Stimulated activated CD4-positive, alpha-beta T cell treated with anti-CD3 and anti-CD28 coated beads, Interleukin-1b, Interleukin-23, amount 100 ng/mL, for 48 hours (primary cell): ENCODE data around the gene MTMR11.

Source experiments
- DNase-seq: peaks from one replicate; pipeline ENCODE4 v3.0.0-alpha.2; 2020

The MTMR11 gene

GRCh38 chr1:149933208-149933607 lies 3.5 kb downstream of the MTMR11 start:
- no peak for DNase-seq

DNA sequence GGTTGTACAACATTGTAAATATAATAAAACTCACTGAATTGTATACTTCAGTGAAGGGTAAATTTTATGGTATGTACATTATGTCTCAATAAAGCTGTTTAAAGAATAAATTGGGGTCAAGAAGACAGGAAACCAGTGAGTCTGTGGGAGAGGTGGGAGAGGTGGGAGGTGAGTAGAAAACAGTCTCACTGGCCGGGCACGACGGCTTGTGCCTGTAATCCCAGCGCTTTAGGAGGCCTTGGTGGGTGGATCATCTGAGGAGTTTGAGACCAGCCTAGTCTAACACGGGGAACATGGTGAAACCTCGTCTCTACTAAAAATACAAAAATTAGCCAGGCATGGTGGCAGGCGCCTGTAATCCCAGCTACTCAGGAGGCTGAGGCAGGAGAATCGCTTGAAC lies 4.2 kb downstream of the MTMR11 start:
- no peak for DNase-seq

DNA sequence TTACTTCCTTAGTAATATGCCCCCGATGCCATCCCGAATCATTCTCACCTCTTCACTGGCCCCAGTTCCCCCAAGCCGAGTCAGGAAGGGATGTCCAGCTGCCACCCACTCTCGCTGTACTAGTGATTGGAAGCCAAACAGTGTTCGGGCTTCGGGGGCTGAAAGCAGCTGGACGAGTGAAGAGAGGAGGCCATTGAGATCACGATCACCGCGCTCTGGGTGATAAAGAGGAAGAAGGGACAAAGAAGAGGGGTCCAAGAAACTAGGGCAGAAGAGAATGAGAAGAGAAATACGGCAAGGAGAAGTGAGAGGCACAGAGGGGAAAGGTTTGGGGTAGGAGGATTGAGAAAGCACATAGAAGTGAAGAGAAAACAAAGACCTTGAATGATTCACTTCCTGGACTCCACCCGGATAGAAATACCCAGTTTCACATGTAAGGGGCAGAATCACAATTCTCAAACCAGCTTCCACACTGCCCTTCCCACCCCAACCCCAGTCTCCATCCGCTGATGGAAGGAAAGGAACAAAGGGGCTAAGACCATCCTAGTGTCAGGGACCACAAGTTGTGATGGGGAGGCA lies 5.4 kb downstream of the MTMR11 start:
- DNase-seq, result no peak

GRCh38 chr1:149929856-149930255 lies 6.8 kb downstream of the MTMR11 start:
- no peak for DNase-seq

DNA sequence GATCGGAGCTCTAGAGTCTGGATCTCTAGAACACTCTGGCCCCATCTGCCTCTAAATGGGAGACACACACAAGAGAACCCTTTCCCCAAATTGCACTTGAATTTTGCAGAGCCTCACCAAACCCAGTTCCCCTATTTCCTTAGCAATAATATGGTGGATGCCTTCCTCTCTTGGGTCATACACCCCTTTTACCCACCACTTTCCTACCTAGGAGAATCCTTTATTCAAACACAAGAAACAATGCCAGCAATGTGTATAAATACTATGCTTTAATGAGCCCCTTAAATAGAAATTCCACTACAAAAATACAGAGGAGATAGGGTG lies 8.3 kb downstream of the MTMR11 start:
- DNase-seq, result no peak

DNA sequence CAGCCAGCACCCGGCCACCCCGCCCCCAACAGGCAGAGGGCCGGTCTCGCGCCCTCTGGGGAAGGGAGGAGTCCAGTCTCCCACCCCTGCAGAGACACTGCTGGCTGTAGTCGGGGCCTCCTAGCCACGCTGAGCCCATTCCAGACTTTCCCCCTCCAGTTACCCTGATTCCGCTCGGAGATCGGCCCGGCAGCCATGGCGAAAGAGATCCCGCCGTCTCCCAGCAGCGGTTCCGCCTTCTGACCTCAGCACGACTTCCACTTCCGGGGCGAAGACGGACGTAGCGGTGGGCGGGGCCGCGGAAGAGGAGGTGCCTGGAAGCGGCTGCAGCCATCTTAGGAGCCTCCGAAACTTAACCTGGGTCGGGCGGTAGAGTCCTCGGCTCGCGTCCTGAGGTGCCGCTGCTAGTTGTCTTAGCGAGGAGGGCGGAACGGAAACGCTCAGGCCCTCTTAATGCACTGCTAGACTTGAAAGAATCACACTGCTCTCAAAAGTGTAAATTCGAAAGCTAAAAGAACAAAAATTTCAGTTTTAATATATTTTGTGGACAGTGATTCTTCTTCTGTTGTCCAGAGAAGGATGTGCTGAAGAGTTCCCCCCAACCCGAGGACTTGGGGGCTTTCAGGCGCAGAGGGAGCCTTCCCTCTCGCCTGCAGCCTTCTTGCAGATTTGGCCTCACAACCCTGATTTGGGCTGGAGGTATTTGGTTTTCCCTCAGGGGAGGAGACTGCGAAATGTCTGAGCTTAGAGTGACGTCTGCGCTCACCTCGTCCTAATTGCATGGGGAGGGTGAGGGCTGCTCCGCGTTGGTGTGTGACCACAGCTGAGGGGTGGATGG lies 8.9 kb downstream of the MTMR11 start, which contains the start of gene SF3B4:
Gene SF3B4 (minus strand): TSS at position 241 of the 838 bp plus-strand sequence. CDS start 44 bp downstream, at position 197.
- DNase-seq, result peak; percentile 95

DNA sequence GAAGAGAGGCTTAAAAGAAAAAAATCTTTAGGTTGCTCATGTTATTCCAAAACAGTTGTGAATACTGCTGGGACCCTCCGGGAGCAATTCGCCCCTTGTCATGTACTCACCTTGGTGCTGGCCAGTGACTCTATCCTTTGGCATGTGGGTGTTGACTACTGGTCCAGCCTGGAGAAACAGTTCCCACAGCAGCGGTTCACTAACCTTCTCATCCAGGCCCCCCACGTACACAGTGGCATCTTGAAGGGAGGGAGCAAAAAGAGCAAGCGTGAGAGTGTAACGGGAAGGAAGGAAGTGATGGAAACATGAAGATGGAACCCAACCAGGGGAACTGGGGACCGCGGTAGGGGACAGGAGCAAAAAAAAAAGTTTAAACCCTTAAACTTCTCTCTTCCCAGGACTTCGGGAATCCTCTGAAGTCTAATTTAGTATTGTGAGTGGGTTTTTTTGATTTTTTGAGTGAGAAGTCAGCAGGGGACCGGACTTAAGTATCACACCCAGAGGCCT lies 9.6 kb downstream of the MTMR11 start:
- no peak for DNase-seq

GRCh38 chr1:149926296-149926695 lies 10.4 kb downstream of the MTMR11 start:
- DNase-seq, result no peak

DNA sequence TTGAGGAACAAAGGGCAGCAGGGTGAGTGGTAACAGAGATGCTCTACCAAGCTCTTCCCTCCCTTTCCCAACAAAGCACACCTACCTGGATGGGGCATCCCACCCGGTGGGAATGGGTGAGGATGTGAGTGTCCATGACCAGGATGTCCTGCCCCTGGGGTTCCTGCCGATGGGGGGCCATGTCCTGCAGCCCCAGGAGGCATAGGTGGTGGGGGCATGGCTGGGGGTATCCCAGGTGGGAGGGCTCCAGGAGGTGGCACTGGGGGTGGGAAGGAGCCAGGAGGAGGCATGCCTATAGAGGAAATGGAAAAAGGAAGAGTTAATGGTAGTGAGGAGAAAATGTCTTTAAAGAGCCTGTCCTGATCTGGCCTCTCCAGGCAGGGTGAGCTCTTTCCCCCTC lies 10.9 kb downstream of the MTMR11 start:
- DNase-seq, result no peak

DNA sequence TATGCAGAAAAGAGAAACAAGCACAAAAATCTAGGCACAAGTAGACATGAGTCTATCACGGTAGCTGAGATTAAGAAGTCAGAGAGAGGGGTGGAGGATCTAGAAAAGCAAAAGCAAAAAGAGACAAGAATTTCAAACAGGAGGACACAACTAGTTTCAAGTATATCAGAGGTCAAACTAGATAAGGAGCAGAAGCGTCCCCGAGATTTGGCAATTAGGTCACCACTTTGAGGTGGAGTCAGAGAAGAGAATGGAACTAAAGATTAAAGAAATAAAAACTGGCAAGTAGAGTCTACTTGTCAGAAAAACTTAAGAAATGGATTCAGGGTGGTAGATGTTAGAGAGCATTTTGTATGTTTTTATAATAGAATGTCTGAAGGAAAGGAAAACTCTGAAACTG lies 11.3 kb downstream of the MTMR11 start:
- no peak for DNase-seq

GRCh38 chr1:149923626-149924025 lies 13.1 kb downstream of the MTMR11 start:
- DNase-seq, result no peak

DNA sequence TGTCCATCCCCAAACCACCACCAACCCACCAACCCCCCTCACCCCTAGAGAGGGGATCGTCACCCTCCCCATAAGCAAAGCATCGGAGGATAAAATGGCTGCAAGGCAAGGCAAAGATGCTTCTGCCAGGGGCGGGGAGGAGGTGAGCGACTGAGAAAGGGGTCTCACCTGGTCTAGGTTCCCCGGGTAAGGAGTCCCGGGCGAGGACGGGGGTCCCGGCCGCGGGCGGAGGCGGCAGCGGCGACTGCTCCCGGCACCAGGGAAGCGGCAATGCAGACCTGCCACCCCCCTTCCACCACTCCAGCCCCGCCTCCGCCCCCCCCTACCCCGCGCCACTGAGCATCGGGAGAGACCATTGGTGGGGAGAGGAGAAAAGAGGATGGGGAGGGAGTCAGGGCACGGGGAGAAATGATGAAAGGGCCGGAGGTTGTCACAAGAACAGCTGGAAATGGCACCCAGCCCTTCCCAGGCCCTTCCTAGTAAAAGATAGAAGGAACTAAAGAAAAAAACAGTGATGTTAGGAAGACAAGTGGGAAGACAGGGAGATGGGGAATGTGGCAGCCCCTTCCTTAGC lies 19.0 kb downstream of the MTMR11 start, which contains the start of gene SV2A:
Gene SV2A (minus strand): TSS at position 274 of the 574 bp plus-strand sequence. CDS start 4,004 bp downstream, outside the sequence.
- peak; percentile 45 for DNase-seq

- DNase-seq, result no peak
Observed at GRCh38 chr1:149916898-149917252, 19.8 kb downstream of the MTMR11 start.

- no peak for DNase-seq
Observed at GRCh38 chr1:149916193-149916897, 20.3 kb downstream of the MTMR11 start.

DNA sequence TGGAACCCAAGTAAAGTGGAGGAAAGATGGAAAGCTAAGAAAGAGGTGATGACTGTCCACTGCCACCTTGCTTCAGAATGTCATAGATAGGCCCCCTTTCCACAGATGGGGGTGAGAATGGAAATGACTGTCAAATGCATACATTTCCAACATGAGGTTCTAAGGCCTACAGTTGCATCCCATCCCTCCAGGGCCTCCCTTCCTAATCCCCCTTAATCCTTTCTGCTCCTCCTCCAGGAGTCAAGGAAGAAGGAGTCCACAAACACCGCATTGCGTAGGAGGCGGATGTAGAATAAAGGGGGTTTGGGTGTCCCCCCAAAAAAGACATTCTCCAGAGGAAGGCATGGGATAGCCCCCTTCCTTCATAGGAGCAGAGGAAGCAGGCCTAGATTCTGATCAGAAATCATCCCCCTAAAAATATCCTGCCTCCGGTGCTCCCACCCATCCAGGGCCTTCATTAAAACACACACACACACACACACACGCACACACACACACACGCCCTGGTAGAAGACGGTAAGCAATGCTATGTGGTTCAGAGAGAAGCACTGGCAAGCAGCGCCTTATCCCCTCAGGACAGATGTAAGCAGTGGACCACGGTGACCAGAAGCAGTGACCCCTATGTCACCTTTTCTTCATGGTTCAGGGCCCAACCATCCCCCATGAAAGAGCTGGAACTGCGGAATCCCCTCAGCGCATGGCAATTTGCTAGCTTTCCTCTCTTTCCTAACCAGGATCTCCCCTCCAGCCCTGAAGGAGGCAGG lies 21.1 kb downstream of the MTMR11 start:
- no peak for DNase-seq

- no peak for DNase-seq
Observed at GRCh38 chr1:149914545-149914944, 22.1 kb downstream of the MTMR11 start.

GRCh38 chr1:149906570-149907075 lies 30.1 kb downstream of the MTMR11 start:
- DNase-seq, result no peak

DNA sequence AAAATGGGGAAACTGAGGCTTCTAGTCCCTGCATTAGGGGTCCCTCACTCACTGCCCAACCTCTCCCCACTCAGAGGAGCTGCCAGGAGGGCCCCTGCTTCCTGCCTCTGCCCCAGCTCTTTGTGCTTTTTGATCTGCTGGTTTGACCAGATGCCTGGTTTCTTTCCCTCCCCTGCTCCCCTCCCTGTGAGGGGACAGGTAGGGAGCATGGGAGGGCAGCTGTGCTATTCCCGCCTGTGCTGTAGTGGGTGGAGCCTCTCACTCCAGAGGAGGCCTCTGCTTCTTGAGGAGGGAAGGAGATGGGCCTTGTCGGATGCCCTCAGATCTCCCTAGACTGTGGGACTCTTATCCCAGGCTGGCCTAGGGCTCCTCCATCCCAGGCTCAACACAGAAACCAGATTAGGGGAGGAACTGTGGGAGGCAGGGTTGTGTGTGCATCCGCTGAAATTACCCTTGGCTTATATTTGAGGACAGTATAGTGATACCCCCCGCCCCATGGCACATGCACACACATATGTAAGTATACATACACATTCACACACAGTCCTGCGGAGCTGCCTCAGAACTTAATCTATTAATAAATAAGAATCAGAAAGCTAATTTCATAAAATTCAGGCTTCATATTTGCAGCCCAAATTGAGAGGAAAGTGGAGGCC lies 32.7 kb downstream of the MTMR11 start:
- DNase-seq, result no peak

DNA sequence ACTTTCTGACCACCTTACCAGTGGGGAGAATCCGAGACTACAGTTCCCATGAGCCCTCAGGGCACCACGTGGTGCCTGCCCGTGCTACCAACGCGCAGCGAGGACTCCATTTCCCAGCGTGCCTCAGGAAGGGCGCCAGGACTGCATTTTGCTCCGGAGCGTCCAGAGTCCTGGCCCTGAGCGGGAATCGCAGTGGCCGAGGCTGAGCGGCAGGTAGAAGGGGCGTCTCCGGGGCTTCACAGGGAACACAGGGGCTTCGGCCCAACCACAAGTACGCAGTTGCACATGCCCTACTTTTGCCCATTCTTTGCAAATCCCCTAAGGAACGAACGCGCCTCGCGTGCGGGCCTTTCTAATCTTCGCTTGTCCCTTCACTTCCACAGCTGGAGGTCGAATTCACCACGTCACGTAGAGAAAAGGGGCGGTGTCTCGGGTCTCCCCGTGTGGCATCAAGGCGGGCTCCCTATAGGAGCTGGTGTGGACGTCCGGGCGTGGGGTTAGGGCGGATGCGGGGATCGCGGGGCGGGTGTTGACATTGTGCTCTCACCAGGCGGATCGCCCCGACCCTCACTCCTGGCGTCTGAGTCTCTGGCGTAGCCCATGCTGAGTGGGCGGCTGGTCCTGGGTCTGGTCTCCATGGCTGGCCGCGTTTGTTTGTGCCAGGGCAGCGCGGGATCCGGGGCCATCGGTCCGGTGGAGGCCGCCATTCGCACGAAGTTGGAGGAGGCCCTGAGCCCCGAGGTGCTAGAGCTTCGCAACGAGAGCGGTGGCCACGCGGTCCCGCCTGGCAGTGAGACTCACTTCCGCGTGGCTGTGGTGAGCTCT lies 37.0 kb downstream of the MTMR11 start, which contains the start of gene BOLA1:
Gene BOLA1 (plus strand): TSS at position 109 of the 825 bp plus-strand sequence. CDS start 492 bp downstream, at position 601.
- DNase-seq, result peak; percentile 86

GRCh38 chr1:149896575-149896974 lies 40.1 kb downstream of the MTMR11 start:
- no peak for DNase-seq

DNA sequence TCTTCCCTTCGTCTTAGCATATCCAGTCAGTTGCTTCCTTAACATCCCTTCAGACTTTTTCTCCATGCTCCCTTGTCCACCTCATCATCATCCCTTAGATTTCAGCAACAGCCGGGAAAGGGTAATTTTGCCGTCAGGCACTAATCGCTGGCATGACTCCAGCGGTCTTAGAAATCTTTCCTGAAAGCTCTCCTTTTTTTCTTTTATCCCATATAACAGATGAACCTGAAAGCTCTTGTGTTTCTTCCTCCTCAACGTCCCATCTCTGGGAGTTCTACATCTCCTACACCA lies 47.7 kb downstream of the MTMR11 start:
- no peak for DNase-seq
